22Rv1 (cell line): ENCODE results near the gene ATP9A.
"Not testable (repeated sequence)": the region's sequence is repeated elsewhere in the genome, so short reads cannot be mapped to it uniquely, and the experiment has no call there.

ENCODE experiments used
- H3K27ac ChIP-seq: fragments of 450-650 bp; 2 replicates; pipeline ENCODE4 v1.5.1; 2017
- CTCF ChIP-seq: fragments of 450-650 bp; IDR thresholded peaks from 2 replicates; pipeline ENCODE4 v1.5.1; 2017; ENCODE audit warnings: mild to moderate bottlenecking
- ZFX ChIP-seq: fragments of 450-650 bp; IDR thresholded peaks from 2 replicates; pipeline ENCODE4 v1.6.1; 2017; ENCODE audit warnings: antibody characterized with exemption, borderline replicate concordance

ATP9A gene

GRCh38 chr20:51654060-51654459, 114.1 kb downstream of the ATP9A start:
- no peak for TF ChIP-seq CTCF
- TF ChIP-seq ZFX = no peak
- H3K27ac ChIP-seq = no peak overlapping the region

DNA sequence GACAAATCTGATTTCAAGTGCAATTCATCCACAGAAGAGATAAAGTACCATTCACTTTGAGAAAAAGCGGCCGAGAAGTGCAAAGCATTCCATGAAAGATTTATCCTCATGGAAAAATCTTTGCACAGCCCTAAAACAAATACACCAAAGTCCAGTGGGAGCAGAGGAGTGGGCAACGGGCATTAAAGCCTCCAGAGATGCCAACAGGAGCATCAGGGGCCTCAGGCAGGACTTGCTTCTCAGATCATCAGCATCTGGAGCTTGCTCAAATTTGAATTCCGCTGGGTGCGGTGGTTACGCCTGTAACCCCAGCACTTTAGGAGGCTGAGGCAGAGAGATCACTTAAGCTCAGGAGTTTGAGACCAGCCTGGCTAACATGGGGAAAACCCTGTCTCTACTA, 115.0 kb downstream of the ATP9A start:
- H3K27ac ChIP-seq = no peak overlapping the region

GRCh38 chr20:51651921-51652549, 116.2 kb downstream of the ATP9A start:
- TF ChIP-seq ZFX (no peak), CTCF (no peak)
- no peak overlapping the region for H3K27ac ChIP-seq

More for the DNA sequence above, 115.0 kb downstream of the ATP9A start:
- TF ChIP-seq ZFX = no peak
- no peak for TF ChIP-seq CTCF

GRCh38 chr20:51650685-51651134, 117.5 kb downstream of the ATP9A start:
- no peak for TF ChIP-seq CTCF
- no peak for TF ChIP-seq ZFX
- no peak overlapping the region for H3K27ac ChIP-seq

- H3K27ac ChIP-seq = no peak overlapping the region
- no peak for TF ChIP-seq CTCF
- TF ChIP-seq ZFX = no peak
Observed at GRCh38 chr20:51648571-51648947, 119.6 kb downstream of the ATP9A start.

DNA sequence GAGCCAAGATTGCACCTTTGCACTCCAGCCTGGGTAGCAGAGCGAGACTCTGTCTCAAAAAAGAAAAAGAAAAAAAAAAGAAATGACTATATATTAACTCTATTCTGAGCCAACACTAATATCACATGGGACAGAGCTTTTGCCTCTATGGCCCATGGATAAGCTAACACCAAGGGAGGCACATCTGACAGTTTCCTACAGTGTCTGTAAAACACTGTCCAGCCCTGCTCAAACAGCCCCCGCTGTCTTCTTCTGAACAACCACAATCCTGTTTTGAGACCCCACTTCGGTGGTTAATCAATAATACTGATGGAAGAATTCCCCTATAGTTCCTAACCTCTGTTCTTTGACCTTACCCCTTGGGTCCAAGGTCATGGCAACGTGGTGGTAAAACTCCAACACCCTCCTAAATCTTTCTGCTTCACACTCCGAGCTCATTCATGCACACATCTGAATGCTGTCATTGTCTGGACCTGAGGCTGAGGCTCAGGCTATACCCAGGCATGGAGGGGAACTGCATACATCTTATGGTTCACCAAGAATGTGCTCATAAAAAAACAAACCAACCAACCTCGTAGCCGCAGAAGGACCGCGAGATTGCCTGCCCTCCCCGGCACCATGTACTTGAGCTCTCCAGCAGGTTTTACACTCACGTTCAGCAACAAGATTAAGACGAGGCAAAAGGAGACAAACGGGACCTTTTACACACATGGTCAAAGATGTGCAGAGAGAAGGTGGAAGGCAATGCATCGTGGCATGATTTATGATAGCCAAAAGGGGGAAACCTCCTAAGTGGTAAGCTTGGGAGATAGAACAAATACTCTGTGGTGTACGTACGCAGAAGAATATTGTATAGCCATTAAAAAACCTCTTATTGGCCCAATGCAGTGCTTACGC, 120.3 kb downstream of the ATP9A start:
- TF ChIP-seq ZFX (no peak), CTCF (no peak)
- H3K27ac ChIP-seq = no peak overlapping the region

DNA sequence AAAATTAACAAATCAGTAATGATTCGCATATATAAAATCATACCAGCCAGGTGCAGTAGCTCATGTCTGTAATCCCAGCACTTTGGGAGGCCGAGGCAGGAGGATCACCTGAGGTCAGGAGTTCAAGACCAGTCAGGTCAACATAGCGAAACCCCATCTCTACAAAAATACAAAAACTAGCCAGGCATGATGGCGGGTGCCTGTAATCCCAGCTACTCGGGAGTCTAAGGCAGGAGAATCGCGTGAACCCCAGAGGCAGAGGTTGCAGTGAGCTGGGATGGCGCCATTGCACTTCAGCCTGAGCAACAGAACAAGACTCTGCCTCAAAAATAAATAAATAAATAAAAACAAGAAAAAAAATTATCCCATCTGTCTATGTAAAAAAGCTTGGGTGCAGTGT, 124.4 kb downstream of the ATP9A start:
- H3K27ac ChIP-seq = not testable (repeated sequence)
